G401.6 (cell line): ENCODE results near the gene TXNDC5.

Experiments
- FAIRE-seq: peaks from 2 replicates; lab custom pipeline; 2012; peaks lifted over from hg19 to GRCh38; lab: Jason Lieb, UNC

TXNDC5 gene

DNA sequence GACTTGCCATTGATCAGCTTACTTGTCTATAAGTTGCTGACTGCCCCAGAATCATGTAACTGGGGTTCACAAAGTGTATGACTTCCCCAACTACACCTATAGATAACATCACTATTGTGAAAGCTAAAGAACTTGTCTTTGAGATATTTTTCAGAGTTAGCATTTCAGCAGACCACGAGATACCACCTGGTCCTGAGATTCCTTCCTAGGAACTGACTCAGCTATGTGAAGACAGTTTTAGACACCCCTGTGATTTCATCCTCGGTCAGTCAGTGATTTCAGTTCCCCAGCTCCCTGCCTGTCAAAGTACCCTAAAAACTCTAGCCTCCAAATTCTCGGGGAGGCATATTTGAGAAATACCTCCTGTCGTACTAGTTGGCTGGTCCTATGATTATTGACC, 62.4 kb downstream of the TXNDC5 start:
- FAIRE-seq, result no peak

- no peak for FAIRE-seq
Observed at GRCh38 chr6:7846966-7847818, 63.4 kb downstream of the TXNDC5 start.

DNA sequence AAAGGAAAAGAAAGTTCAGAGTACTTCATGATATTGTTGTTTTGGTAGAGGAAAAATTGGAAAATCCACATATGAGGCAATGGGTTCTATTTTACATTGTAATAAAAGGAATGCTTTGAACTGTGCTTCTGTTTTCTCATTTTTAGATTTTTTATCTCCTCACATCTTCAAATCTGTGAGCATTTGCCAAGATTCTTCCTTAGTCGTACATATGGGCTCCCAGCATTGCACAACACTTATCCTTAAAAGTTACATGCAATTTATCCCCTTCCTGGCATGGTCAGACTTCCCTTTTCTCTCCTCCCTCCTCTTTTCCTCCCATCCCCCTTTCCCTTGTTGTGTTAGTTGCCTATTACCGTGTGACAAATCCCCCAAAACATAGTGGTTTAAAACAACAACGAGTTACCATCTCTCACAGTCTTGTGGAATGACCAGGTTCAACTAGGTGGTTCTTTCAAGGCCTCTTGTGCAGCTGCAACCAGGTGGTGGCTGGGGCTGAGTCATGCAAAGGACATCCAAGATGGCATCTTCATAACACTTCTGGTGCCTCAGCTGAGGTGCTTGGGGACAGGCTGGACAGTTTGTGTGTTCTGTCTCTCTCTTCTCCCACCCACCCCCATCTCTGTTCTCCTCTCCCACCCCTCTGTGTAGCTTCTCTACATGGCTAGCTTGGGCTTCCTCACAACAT, 68.7 kb downstream of the TXNDC5 start:
- FAIRE-seq, result no peak

- FAIRE-seq, result no peak
Observed at GRCh38 chr6:7836371-7837026, 74.1 kb downstream of the TXNDC5 start.

GRCh38 chr6:7833751-7834070, 76.9 kb downstream of the TXNDC5 start:
- FAIRE-seq, result no peak

GRCh38 chr6:7832904-7833750, 77.5 kb downstream of the TXNDC5 start:
- FAIRE-seq, result no peak
